Thyroid gland (tissue), 4 donors: Measurements from ENCODE around the gene CTNS.

Experiments used
- POLR2A ChIP-seq, 2 donors: fragments of 450-650 bp; IDR thresholded peaks; one replicate each; pipeline ENCODE4 v1.6.1; 2017; ENCODE audit warnings: antibody characterized with exemption in 2 of 2, mild to moderate bottlenecking in 2 of 2, moderate library complexity in 1 of 2
- TF ChIP-seq, protein P1 (sequence below), 6 experiments: fragments of 200-600 bp in 3 of 6; fragments of 450-650 bp in 3 of 6; sonication (generic) in 3 of 6; IDR thresholded peaks; one replicate each; pipeline ENCODE4 v1.5.1; 2016 to 2019; ENCODE audit warnings: antibody characterized with exemption in 6 of 6, mild to moderate bottlenecking in 2 of 6, inconsistent platforms in 1 of 6, moderate library complexity in 1 of 6

DNA sequence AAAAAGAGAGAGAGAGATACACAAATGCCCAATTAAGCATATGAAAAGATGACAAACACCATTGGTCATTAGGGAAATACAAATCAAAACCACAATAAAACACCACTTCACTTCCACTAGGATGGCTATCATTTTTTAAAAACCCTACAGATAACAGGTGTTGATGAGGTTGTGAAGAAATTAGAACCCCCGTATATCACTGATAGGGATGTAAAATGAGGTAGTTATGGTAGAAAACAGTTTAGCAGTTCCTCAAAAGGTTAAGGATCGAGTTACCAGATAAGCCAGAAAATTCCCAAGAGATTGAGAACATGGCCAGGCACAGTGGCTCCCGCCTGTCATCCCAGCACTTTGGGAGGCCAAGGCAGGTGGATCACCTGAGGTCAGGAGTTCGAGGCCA lies 56.6 kb downstream of the CTNS start:
- no peak for TF ChIP-seq POLR2A (IDR thresholded peaks at IDR 0.05)
- TF ChIP-seq, protein P1, sequence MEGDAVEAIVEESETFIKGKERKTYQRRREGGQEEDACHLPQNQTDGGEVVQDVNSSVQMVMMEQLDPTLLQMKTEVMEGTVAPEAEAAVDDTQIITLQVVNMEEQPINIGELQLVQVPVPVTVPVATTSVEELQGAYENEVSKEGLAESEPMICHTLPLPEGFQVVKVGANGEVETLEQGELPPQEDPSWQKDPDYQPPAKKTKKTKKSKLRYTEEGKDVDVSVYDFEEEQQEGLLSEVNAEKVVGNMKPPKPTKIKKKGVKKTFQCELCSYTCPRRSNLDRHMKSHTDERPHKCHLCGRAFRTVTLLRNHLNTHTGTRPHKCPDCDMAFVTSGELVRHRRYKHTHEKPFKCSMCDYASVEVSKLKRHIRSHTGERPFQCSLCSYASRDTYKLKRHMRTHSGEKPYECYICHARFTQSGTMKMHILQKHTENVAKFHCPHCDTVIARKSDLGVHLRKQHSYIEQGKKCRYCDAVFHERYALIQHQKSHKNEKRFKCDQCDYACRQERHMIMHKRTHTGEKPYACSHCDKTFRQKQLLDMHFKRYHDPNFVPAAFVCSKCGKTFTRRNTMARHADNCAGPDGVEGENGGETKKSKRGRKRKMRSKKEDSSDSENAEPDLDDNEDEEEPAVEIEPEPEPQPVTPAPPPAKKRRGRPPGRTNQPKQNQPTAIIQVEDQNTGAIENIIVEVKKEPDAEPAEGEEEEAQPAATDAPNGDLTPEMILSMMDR (IDR thresholded peaks at IDR 0.05) = no peak
